HepG2 (cell line): Measurements from ENCODE around the gene KCNMB4. TPM values are rescaled to one million over a fixed set of nuclear protein-coding genes. Genes with fewer than 3 reads are reported as not detected.

Source experiments
- ATAC-seq: fragments of 200-7000 bp; cut with Tn5 transposase; 3 replicates; pipeline ENCODE4 v1.9.1; 2020; ENCODE audit warnings: mild to moderate bottlenecking, moderate library complexity
- BruUV-seq: library from RNA; stranded (reverse); fragments of 400-500 nt; replicated peaks from 2 replicates; lab custom pipeline; 2021; lab: Mats Ljungman, UMichigan
- CTCF ChIA-PET: fragments of 300-600 bp; formaldehyde crosslinking; extraction: SDS; loops from one replicate; lab custom pipeline; 2021; ENCODE audit warnings: low total read pairs, inconsistent platforms, low intra/inter-chr PET ratio; lab: Yijun Ruan, JAX
- POLR2A ChIA-PET: fragments of 350-600 bp; sonication (Branson Sonifier 250); formaldehyde crosslinking; loops from one replicate; lab custom pipeline; 2020; ENCODE audit warnings: antibody characterized with exemption, inconsistent platforms; lab: Yijun Ruan, JAX
- DNase-seq: peaks from one replicate; pipeline ENCODE4 v3.0.0-alpha.2; 2015; ENCODE audit warnings: low spot score
- FAIRE-seq: peaks from 3 replicates; lab custom pipeline; 2011; peaks lifted over from hg19 to GRCh38; lab: Jason Lieb, UNC
- H2AFZ ChIP-seq: one replicate; pipeline ENCODE4 v1.6.1; 2011; ENCODE audit warnings: low read length, inconsistent platforms
- H3K27ac ChIP-seq: fragments of 300-600 bp; 3 replicates; pipeline ENCODE4 v1.8.0; 2011; ENCODE audit warnings: mixed run types, mild to moderate bottlenecking, mixed read lengths, low read length, inconsistent platforms; ENCODE audit not compliant: insufficient read depth; ENCODE audit errors: extremely low read length
- H3K27me3 ChIP-seq, 2 experiments: fragments of 200-600 bp in 1 of 2; 2 replicates in 1 of 2; 3 replicates in 1 of 2; pipeline versions ENCODE4 v1.6.0 to v1.8.0; 2011; ENCODE audit warnings: low read length in 2 of 2, mild to moderate bottlenecking in 2 of 2, moderate library complexity in 2 of 2, inconsistent platforms in 1 of 2; ENCODE audit not compliant: insufficient read depth in 2 of 2, control insufficient read depth in 1 of 2
- H3K36me3 ChIP-seq, 2 experiments: fragments of 200-600 bp in 1 of 2; replicated peaks in 1 of 2; 2 replicates in 1 of 2; 3 replicates in 1 of 2; pipeline versions ENCODE4 v1.5.1 to v1.8.0; 2011; ENCODE audit warnings: low read length in 2 of 2, inconsistent platforms in 1 of 2; ENCODE audit not compliant: insufficient read depth in 2 of 2, control insufficient read depth in 1 of 2
- H3K4me1 ChIP-seq: 2 replicates; pipeline ENCODE4 v1.5.1; 2012; ENCODE audit warnings: low read length, inconsistent platforms; ENCODE audit not compliant: insufficient read depth
- H3K4me2 ChIP-seq: 2 replicates; pipeline ENCODE4 v1.6.0; 2011; ENCODE audit warnings: low read depth, low read length, inconsistent platforms
- H3K4me3 ChIP-seq, 3 experiments: fragments of 200-600 bp in 1 of 3; sonication (generic), shearing (Covaris generic) in 1 of 3; replicated peaks in 1 of 3; 2 replicates each; pipeline ENCODE4 v1.5.1; 2011 to 2016; ENCODE audit warnings: low read length in 3 of 3, inconsistent platforms in 2 of 3, low read depth in 2 of 3, mild to moderate bottlenecking in 2 of 3, control low read depth in 1 of 3, mixed read lengths in 1 of 3; ENCODE audit not compliant: insufficient read depth in 1 of 3
- H3K79me2 ChIP-seq: one replicate; pipeline ENCODE4 v1.6.1; 2011; ENCODE audit warnings: low read length, inconsistent platforms; ENCODE audit not compliant: insufficient read depth
- H3K9ac ChIP-seq: 2 replicates; pipeline ENCODE4 v1.6.0; 2011; ENCODE audit warnings: mild to moderate bottlenecking, low read depth, low read length, inconsistent platforms; ENCODE audit not compliant: insufficient read depth
- H3K9me3 ChIP-seq: 2 replicates; pipeline ENCODE4 v1.5.1; 2012; ENCODE audit warnings: mild to moderate bottlenecking, low read length
- H4K20me1 ChIP-seq: 2 replicates; pipeline ENCODE4 v1.6.0; 2011; ENCODE audit warnings: inconsistent platforms, mild to moderate bottlenecking, low read length, moderate library complexity; ENCODE audit not compliant: insufficient read depth
- BHLHE40 ChIP-seq: IDR thresholded peaks from 2 replicates; pipeline ENCODE4 v1.6.1; 2011; ENCODE audit warnings: low read length, improper control_type of control experiment
- MAFF ChIP-seq: IDR thresholded peaks from 2 replicates; pipeline ENCODE4 v1.6.1; 2011; ENCODE audit warnings: low read depth, low read length, improper control_type of control experiment
- MAFK ChIP-seq, 2 experiments: IDR thresholded peaks in 1 of 2; conservative IDR thresholded peaks in 1 of 2; 2 replicates each; pipeline ENCODE4 v1.6.1; 2011; ENCODE audit warnings: improper control_type of control experiment in 2 of 2, low read length in 2 of 2
- SNAPC2 ChIP-seq: sonication (generic); formaldehyde crosslinking; IDR thresholded peaks from 2 replicates; pipeline ENCODE4 v1.8.1; 2022; ENCODE audit warnings: mild to moderate bottlenecking, missing genetic modification reagents
- STAT6 ChIP-seq: sonication (generic); formaldehyde crosslinking; IDR thresholded peaks from 2 replicates; pipeline ENCODE4 v1.4.0; 2020; ENCODE audit warnings: missing genetic modification reagents, mild to moderate bottlenecking, borderline replicate concordance
- ZBTB38 ChIP-seq: sonication (generic); formaldehyde crosslinking; IDR thresholded peaks from 2 replicates; pipeline ENCODE4 v1.5.1; 2020; ENCODE audit warnings: mild to moderate bottlenecking, missing genetic modification reagents
- ZFX ChIP-seq: sonication (generic); formaldehyde crosslinking; IDR thresholded peaks from 2 replicates; pipeline ENCODE4 v1.4.0; 2020; ENCODE audit warnings: mild to moderate bottlenecking, low read depth, missing genetic modification reagents, moderate library complexity
- ZNF678 ChIP-seq: sonication (generic); formaldehyde crosslinking; IDR thresholded peaks from 2 replicates; pipeline ENCODE4 v1.4.0; 2020; ENCODE audit warnings: mild to moderate bottlenecking, missing genetic modification reagents
- WGBS: methylation state at CpG from one replicate; pipeline ENCODE4 v1.1.6; 2017; ENCODE audit warnings: low lambda C conversion rate; 5-methylcytosine and 5-hydroxymethylcytosine counted together
- in situ Hi-C: cut with HindIII; loops from 2 replicates; pipeline ENCODE4 v1.10.0; 2017; ENCODE audit warnings: low pct_unique_long_range_greater_than_20kb; ENCODE audit not compliant: extremely low pct_ligation_motif_present
- intact Hi-C: fragments of 100-400 bp; cut with micrococcal nuclease; formaldehyde crosslinking; loops from one replicate; pipeline ENCODE4 v1.10.0; 2022; ENCODE audit not compliant: unreplicated experiment
- polyA plus RNA-seq, 8 experiments: library from polyadenylated mRNA; depleted of rRNA in 3 of 8; stranded (reverse) in 7 of 8; unstranded in 1 of 8; fragments of >200 nt; fragmentation: Illumina TruSeq in 4 of 8; extraction: Trizol in 4 of 8; gene quantifications; 2 replicates each; pipeline versions ENCODE4 v1.2.1 to v1.2.3, GENCODE V29; 2011 to 2016; ENCODE audit warnings: low read depth in 4 of 8, missing spikeins in 1 of 8, mixed read lengths in 1 of 8; ENCODE audit not compliant: insufficient read depth in 1 of 8
- total RNA-seq, 5 experiments: library from RNA; depleted of rRNA; stranded (reverse); fragments of >200 nt; fragmentation: Illumina TruSeq; extraction: Trizol; gene quantifications; 2 replicates each; pipeline ENCODE4 v1.2.3, GENCODE V29; 2016; ENCODE audit warnings: low read depth in 1 of 5
- TF ChIP-seq, protein P1 (sequence below): sonication (generic); formaldehyde crosslinking; IDR thresholded peaks from 2 replicates; pipeline ENCODE4 v1.5.1; 2020; ENCODE audit warnings: mild to moderate bottlenecking, missing genetic modification reagents
- TF ChIP-seq, protein P2 (sequence below): sonication (generic); formaldehyde crosslinking; IDR thresholded peaks from 2 replicates; pipeline ENCODE4 v1.4.0; 2020; ENCODE audit warnings: missing genetic modification reagents

KCNMB4 gene
- total and polyA plus RNA-seq, 2 of the 13 experiments (the other 11 are each of a cell fraction or from before 2014, with no cell fraction given), result 0.67 to 0.84 TPM

- H4K20me1 ChIP-seq, result no peaks in the 10 kb centered on the region
- in situ Hi-C loops (loop anchor here (25.0 kb wide), 1 partner anchor 472 kb away; no protein-coding TSS in a partner anchor), intact Hi-C loops (loop anchor here (10.0 kb wide), 1 partner anchor 115 kb away; the partner anchor contains the start of gene CNOT2)
- no peak overlapping the region for H3K4me2 ChIP-seq
- no peaks in the 10 kb centered on the region for H3K4me1 ChIP-seq
- FAIRE-seq, result no peak
- no peak overlapping the region for H2AFZ ChIP-seq
- BruUV-seq, result no TSS peak
- H3K4me3 ChIP-seq, result no peak overlapping the region
- no peaks in the 10 kb centered on the region for H3K36me3 ChIP-seq
- H3K27me3 ChIP-seq, result peaks cover 0 to 3% of the 10 kb centered on the region in 2 experiments; a peak in 1 of 5 replicates
- DNase-seq, result no peak
- no peak overlapping the region for H3K27ac ChIP-seq
- no peaks in the 10 kb centered on the region for H3K9me3 ChIP-seq
- no peak overlapping the region for H3K9ac ChIP-seq
- H3K79me2 ChIP-seq, result no peaks in the 10 kb centered on the region
- POLR2A ChIA-PET, result no interaction called here
- CTCF ChIA-PET, result no interaction called here
- ATAC-seq, result no peak
- WGBS, result 96% methylated on average over 1 of the region's 1 CpG
- TF ChIP-seq ZBTB38 (CRISPR knock-in tag), result no peak
- peak; percentile 83 to 90 for TF ChIP-seq MAFK (conservative IDR thresholded peaks at IDR 0.05 in 1 of 2, IDR thresholded peaks at IDR 0.05 in 1 of 2; ENCODE audit: low read length in 2 of 2)
- TF ChIP-seq ZFX (CRISPR knock-in tag), result no peak
- TF ChIP-seq, protein P1, sequence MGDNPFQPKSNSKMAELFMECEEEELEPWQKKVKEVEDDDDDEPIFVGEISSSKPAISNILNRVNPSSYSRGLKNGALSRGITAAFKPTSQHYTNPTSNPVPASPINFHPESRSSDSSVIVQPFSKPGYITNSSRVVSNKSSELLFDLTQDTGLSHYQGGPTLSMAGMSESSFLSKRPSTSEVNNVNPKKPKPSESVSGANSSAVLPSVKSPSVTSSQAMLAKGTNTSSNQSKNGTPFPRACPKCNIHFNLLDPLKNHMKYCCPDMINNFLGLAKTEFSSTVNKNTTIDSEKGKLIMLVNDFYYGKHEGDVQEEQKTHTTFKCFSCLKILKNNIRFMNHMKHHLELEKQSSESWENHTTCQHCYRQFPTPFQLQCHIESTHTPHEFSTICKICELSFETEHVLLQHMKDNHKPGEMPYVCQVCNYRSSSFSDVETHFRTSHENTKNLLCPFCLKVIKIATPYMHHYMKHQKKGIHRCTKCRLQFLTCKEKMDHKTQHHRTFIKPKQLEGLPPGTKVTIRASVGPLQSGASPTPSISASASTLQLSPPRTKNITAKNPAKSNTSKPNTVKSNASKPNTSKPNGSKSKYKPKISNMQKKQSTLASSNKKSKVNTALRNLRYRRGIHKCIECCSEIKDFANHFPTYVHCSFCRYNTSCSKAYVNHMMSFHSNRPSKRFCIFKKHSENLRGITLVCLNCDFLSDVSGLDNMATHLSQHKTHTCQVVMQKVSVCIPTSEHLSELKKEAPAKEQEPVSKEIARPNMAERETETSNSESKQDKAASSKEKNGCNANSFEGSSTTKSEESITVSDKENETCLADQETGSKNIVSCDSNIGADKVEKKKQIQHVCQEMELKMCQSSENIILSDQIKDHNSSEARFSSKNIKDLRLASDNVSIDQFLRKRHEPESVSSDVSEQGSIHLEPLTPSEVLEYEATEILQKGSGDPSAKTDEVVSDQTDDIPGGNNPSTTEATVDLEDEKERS (CRISPR knock-in tag), result no peak
- no peak for TF ChIP-seq SNAPC2
- TF ChIP-seq MAFF, result peak; percentile 86
- no peak for TF ChIP-seq ZNF678
- TF ChIP-seq, protein P2, sequence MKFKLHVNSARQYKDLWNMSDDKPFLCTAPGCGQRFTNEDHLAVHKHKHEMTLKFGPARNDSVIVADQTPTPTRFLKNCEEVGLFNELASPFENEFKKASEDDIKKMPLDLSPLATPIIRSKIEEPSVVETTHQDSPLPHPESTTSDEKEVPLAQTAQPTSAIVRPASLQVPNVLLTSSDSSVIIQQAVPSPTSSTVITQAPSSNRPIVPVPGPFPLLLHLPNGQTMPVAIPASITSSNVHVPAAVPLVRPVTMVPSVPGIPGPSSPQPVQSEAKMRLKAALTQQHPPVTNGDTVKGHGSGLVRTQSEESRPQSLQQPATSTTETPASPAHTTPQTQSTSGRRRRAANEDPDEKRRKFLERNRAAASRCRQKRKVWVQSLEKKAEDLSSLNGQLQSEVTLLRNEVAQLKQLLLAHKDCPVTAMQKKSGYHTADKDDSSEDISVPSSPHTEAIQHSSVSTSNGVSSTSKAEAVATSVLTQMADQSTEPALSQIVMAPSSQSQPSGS, result no peak
- TF ChIP-seq STAT6 (CRISPR knock-in tag), result no peak
- TF ChIP-seq BHLHE40, result no peak
Observed at GRCh38 chr12:70359458-70360197, 6.5 kb upstream of the KCNMB4 start.
